ENCODE results near the gene SHQ1.

SHQ1 gene

DNA sequence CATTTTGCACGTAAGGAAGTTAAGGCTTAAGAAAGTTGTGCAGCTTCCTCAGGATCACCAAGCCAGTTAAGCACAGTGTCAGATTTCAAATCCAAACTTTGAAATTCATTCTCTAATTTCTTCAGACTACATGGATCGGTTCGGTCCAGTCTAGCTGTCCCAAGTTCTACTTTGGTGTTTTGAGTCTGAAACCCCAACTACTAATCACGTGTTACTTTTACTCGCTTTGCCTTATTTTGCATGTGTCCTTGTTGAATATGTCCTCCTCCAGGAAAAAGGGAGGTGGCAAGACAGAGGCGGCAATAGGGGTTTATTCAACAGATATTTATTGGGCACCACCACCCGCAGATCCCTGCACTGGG is 39.1 kb upstream of the SHQ1 start:
- Mint-ChIP-seq H3K4me3 (peak overlapping the region; percentile 89), H3K36me3 (ENCODE audit: low read depth) (no peaks in the 10 kb centered on the region), H3K27me3 (ENCODE audit: low read depth) (peaks cover 73% of the 10 kb centered on the region), H3K9me3 (peaks cover 4% of the 10 kb centered on the region), H3K27ac (no peak overlapping the region), H3K4me1 (ENCODE audit: low read depth) (peaks cover 11% of the 10 kb centered on the region)
- DNase-seq (ENCODE audit: low spot score) = no peak

DNA sequence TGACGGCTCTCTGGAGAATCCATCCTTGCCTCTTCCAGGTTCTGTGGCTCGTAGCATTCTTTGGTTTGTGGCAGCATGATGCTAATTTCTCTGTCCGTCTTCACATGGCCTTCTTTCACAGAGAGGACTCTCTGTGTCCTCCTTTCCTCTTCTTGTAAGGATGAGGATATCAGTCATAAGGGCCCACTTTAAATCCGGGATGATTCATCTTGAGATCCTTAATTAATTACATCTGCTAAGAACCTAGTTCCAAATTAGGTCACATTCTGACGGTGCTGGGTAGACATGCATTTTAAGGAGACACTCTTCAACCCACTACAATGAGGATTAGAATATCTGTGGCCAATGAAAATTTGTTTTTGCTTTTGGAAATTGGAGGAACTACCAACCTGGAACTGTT is 23.9 kb upstream of the SHQ1 start:
- no peak overlapping the region for H3K27ac Mint-ChIP-seq
- no peaks in the 10 kb centered on the region for H3K4me1 Mint-ChIP-seq (ENCODE audit: low read depth)
- peaks cover 12% of the 10 kb centered on the region for H3K27me3 Mint-ChIP-seq (ENCODE audit: low read depth)
- DNase-seq (ENCODE audit: low spot score) = no peak
- H3K36me3 Mint-ChIP-seq (ENCODE audit: low read depth) = no peaks in the 10 kb centered on the region
- no peak overlapping the region for H3K4me3 Mint-ChIP-seq
- no peaks in the 10 kb centered on the region for H3K9me3 Mint-ChIP-seq

DNA sequence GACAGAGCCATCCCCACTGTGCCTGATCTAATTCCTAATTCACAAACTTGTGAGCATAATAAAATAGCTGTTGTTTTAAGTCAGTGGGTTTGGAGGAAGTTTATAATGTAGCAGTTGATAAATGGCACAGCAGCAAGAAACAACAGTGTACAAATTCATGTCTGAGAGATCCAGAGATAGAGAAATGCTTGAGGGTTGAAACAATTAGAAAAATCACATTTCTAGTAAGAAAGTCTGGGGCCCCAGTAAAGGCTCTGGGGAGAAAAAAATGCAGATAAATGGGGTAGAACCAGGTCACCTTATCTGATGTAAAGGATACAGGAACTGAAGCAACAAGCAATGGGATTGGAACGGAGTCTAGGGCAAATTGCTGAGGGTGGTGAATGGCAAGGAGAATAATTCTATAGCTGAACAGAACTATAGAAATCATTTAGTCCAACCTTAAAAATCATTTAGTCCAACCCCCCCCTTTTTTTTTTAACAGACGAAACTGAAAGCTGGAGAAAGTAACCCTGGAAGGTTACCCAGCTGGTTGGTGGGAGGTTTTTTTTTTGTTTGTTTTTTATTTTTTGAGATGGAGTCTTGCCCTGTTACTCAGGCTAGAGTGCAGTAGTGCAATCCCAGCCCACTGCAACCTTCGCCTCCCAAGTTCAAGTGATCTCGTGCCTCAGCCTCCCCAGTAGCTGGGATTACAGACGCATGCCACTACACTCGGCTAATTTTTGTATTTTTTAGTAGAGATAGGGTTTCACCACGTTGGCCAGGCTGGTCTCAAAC is 14.3 kb upstream of the SHQ1 start:
- Mint-ChIP-seq H3K36me3 (ENCODE audit: low read depth) (no peaks in the 10 kb centered on the region), H3K4me3 (no peak overlapping the region), H3K27me3 (ENCODE audit: low read depth) (peaks cover 10% of the 10 kb centered on the region), H3K27ac (no peak overlapping the region), H3K4me1 (ENCODE audit: low read depth) (no peaks in the 10 kb centered on the region), H3K9me3 (no peaks in the 10 kb centered on the region)
- DNase-seq (ENCODE audit: low spot score) = no peak

DNA sequence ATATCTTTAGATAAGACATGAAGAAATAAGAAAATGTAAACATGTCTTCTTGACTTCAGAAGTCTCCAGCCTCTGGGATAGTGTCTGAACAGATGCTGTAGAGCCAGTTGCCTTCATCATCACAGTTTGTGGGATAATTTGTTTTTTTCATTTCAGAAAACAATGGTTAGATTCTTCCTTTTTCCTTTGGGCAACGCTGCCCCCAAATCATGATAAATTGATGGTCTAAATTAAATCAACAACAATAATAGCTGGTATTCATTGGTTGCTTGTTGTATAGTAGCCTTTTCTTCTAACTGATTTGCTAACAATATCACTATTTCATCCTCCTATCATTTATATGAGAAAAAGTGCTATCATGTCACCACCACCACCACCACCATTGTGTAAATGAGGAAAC is 12.6 kb upstream of the SHQ1 start:
- Mint-ChIP-seq H3K36me3 (ENCODE audit: low read depth) (no peaks in the 10 kb centered on the region), H3K4me1 (ENCODE audit: low read depth) (no peaks in the 10 kb centered on the region), H3K4me3 (no peak overlapping the region), H3K9me3 (no peaks in the 10 kb centered on the region), H3K27ac (no peak overlapping the region), H3K27me3 (ENCODE audit: low read depth) (peaks cover 5% of the 10 kb centered on the region)
- DNase-seq (ENCODE audit: low spot score) = no peak

DNA sequence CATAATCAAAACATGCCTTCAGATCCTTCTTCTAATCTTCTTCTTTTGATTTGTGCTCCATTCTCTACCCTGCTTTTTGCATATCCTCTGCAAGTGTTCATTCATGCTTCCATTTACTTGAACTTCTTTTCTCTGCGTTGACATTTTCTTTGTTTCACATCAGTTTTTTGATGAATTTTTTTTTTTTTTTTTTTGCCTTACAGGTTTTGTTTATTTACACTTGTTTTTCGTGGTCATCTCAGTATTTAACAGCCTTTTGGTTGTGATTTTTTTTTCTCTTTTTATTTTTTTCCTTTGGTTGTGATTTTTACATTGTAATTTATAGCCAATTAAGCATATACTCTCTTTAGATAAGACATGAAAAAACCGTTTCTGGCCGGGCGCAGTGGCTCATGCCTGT is 11.8 kb upstream of the SHQ1 start:
- no peaks in the 10 kb centered on the region for H3K9me3 Mint-ChIP-seq

DNA sequence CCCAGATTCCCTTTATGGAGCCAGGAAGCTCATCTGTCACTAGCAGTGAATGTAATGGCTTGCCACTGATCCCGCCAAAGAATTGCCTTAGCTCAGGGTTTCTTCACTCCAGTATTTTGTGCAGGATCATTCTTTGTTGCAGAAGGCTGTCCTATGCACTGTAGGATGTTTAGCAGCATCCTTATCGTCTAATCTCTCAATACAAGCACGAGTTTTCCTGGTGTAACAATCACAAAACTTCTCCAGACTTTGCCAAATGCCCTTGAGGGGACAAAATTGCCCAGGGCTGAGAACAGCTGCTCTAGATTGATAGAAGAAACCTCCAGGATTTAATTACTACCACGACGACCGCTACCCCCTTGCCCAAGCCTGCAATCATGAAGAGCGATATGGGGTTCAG is 6.8 kb upstream of the SHQ1 start:
- Mint-ChIP-seq H3K4me1 (ENCODE audit: low read depth) (peaks cover 3% of the 10 kb centered on the region), H3K4me3 (no peak overlapping the region), H3K27me3 (ENCODE audit: low read depth) (peaks cover 15% of the 10 kb centered on the region), H3K36me3 (ENCODE audit: low read depth) (no peaks in the 10 kb centered on the region), H3K9me3 (no peaks in the 10 kb centered on the region), H3K27ac (no peak overlapping the region)
- DNase-seq (ENCODE audit: low spot score) = no peak

More for the DNA sequence above, 11.8 kb upstream of the SHQ1 start:
- DNase-seq (ENCODE audit: low spot score) = no peak
- Mint-ChIP-seq H3K27me3 (ENCODE audit: low read depth) (peaks cover 10% of the 10 kb centered on the region), H3K4me1 (ENCODE audit: low read depth) (no peaks in the 10 kb centered on the region), H3K4me3 (no peak overlapping the region), H3K36me3 (ENCODE audit: low read depth) (no peaks in the 10 kb centered on the region), H3K27ac (no peak overlapping the region)

DNA sequence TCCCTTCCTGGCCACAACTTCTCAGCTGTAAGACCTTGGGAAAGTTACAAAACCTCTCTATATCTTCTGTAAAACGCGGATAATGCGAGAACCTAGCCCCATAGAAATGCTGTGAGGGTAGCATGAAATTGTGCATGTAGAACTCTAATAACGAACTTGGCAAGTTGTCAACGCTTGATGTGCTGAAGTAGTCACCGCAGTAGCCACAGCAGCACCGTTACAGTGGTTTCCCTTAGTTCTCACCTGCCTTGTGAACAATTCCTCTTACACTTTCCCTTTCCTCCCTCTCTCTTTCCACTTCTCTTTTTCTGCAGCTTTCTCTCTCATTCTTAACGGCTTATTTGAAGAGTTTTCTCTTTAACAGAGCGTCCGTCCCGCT is 447 bp upstream of the SHQ1 start:
- Mint-ChIP-seq H3K4me1 (ENCODE audit: low read depth) (peaks cover 42% of the 10 kb centered on the region), H3K4me3 (peak overlapping the region; percentile 96), H3K36me3 (ENCODE audit: low read depth) (peaks cover 9% of the 10 kb centered on the region), H3K27me3 (ENCODE audit: low read depth) (peaks cover 3% of the 10 kb centered on the region), H3K27ac (peak overlapping the region; percentile 67), H3K9me3 (no peaks in the 10 kb centered on the region)
- DNase-seq (ENCODE audit: low spot score) = no peak

DNA sequence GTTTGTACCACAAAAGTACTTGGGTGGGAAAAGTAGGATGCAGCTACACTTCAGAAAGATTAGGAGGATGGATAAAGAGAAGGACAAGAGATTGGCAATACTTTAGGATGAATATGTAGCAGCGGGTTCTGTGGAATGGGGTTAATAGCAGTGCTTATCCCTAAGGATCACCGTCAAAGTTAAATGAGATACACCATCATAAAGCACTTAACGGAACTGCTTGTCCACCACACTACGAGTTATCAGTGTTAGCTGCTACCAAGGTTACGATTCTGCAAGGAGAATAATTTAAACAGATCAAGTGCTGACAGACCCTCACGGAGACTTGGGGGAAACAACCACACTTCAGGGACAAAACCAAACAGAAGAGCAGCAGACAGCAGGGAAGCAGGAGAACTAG is 963 bp downstream of the SHQ1 start:
- Mint-ChIP-seq H3K9me3 (no peaks in the 10 kb centered on the region), H3K4me1 (ENCODE audit: low read depth) (peaks cover 42% of the 10 kb centered on the region), H3K27me3 (ENCODE audit: low read depth) (peaks cover 3% of the 10 kb centered on the region), H3K27ac (peak overlapping the region; percentile 68), H3K4me3 (peak overlapping the region; percentile 96), H3K36me3 (ENCODE audit: low read depth) (peaks cover 14% of the 10 kb centered on the region)
- no peak for DNase-seq (ENCODE audit: low spot score)

DNA sequence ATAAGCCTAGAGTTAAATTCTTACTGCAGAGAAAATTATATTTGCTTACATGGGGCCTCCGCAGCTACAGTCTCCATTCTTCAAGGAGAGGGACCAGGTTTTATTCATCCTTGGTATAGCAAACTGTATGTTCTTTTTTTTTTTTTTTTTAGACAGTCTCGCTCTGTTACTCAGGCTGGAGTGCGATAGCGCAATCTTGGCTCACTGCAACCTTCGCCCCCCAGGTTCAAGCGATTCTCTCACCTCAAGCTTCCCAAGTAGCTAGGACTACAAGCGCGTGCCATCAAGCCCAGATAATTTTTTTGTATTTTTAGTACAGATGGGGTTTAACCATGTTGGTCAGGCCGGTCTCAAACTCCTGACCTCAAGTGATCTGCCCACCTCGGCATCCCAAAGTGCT is 2.1 kb downstream of the SHQ1 start:
- Mint-ChIP-seq H3K27ac (no peak overlapping the region), H3K27me3 (ENCODE audit: low read depth) (no peaks in the 10 kb centered on the region), H3K9me3 (no peaks in the 10 kb centered on the region), H3K36me3 (ENCODE audit: low read depth) (peaks cover 22% of the 10 kb centered on the region), H3K4me1 (ENCODE audit: low read depth) (peaks cover 40% of the 10 kb centered on the region), H3K4me3 (no peak overlapping the region)
- no peak for DNase-seq (ENCODE audit: low spot score)

DNA sequence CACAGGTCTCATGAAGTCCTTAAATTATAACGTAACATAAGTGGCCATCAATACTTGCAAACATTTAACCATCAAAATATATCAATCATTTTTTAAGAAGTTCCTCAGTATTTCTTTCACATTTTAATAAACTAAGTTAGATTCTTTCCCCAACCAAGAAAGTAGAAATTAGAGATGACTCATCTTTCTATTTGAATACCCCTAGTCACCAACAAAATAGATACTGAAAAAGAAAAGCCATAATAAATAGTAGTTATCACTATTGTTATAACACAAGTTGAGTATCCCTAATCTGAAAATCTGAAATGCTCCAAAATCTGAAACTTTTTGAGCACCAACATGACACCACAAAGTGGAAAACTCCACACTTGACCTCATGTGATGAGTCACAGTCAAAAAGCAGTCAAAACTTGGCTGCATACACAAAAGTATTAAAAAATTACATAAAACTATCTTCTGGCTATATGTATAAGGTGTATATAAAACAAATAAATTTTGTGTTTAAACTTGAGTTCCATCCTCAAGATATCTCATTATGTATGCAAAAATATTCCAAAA is 3.7 kb downstream of the SHQ1 start:
- no peaks in the 10 kb centered on the region for H3K27me3 Mint-ChIP-seq (ENCODE audit: low read depth)
- H3K9me3 Mint-ChIP-seq = no peaks in the 10 kb centered on the region
- no peak overlapping the region for H3K4me3 Mint-ChIP-seq
- peak overlapping the region; percentile 2 for H3K27ac Mint-ChIP-seq
- peaks cover 28% of the 10 kb centered on the region for H3K36me3 Mint-ChIP-seq (ENCODE audit: low read depth)
- peak; percentile 59 for DNase-seq (ENCODE audit: low spot score)
- H3K4me1 Mint-ChIP-seq (ENCODE audit: low read depth) = peaks cover 36% of the 10 kb centered on the region

DNA sequence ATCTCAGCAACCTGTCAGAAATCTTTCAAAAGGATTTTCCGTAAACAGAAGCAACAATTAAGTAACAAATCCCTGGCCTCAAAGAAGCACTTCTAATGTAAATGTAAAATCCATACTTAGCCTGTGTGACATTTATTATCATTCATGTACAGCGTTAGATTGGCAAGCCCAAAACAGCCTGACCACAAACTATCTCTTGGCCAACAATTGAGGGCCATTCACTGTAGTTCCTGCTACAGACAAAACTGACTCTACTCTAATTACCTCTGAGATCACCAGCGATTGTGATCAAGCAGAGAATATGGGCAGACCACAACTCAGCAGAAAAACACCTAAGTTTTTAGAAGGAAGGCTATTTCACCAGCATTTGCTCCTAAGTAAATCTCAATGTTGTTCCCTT is 9.2 kb downstream of the SHQ1 start:
- Mint-ChIP-seq H3K4me3 (no peak overlapping the region), H3K27me3 (ENCODE audit: low read depth) (no peaks in the 10 kb centered on the region), H3K9me3 (no peaks in the 10 kb centered on the region), H3K36me3 (ENCODE audit: low read depth) (peaks cover 42% of the 10 kb centered on the region), H3K27ac (no peak overlapping the region), H3K4me1 (ENCODE audit: low read depth) (peaks cover 3% of the 10 kb centered on the region)
- no peak for DNase-seq (ENCODE audit: low spot score)

DNA sequence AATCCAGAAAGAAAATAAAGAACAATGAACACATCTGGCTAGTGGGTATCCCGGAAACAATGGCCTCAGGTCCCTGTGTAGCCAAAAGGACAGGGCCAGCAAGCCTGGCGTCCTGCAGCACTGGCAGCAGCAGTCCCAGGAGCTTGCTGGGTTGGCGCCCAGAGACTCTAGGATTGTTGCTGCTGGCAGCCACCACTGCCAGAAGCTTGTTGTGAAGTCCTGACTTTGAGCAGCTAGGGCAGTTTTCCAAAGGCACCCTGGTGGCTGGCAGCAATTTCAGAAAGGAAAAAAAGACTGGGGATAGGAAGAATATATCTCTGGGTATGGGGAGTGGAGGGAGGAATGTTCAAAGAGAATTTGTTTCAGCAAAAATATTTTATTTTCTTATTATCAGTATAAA is 11.3 kb downstream of the SHQ1 start:
- H3K27ac Mint-ChIP-seq = no peak overlapping the region
- H3K4me3 Mint-ChIP-seq = no peak overlapping the region
- H3K27me3 Mint-ChIP-seq (ENCODE audit: low read depth) = no peaks in the 10 kb centered on the region
- peaks cover 32% of the 10 kb centered on the region for H3K36me3 Mint-ChIP-seq (ENCODE audit: low read depth)
- H3K9me3 Mint-ChIP-seq = no peaks in the 10 kb centered on the region
- peaks cover 1% of the 10 kb centered on the region for H3K4me1 Mint-ChIP-seq (ENCODE audit: low read depth)
- DNase-seq (ENCODE audit: low spot score) = no peak

DNA sequence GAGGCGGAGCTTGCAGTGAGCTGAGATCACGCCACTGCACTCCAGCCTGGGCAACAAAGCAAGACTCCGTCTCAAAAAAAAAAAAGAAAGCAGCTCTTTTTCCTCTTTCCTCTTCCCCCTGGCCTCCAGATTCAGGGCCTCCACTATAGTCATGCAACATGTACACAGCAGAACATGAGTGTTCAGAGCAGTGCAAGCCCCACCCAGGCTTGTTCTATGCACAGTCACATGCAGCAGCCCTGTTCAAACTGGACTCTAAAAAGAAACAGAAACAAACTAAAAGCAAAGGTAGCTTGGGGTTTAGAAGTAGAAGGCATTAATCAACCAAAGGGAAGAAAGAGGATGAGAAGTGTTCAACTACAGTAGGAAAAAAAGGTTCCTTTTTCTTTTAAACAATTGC is 11.8 kb downstream of the SHQ1 start:
- H3K4me1 Mint-ChIP-seq (ENCODE audit: low read depth) = peaks cover 1% of the 10 kb centered on the region
- no peak overlapping the region for H3K27ac Mint-ChIP-seq
- no peak for DNase-seq (ENCODE audit: low spot score)
- peaks cover 32% of the 10 kb centered on the region for H3K36me3 Mint-ChIP-seq (ENCODE audit: low read depth)
- H3K9me3 Mint-ChIP-seq = no peaks in the 10 kb centered on the region
- no peak overlapping the region for H3K4me3 Mint-ChIP-seq
- no peaks in the 10 kb centered on the region for H3K27me3 Mint-ChIP-seq (ENCODE audit: low read depth)

DNA sequence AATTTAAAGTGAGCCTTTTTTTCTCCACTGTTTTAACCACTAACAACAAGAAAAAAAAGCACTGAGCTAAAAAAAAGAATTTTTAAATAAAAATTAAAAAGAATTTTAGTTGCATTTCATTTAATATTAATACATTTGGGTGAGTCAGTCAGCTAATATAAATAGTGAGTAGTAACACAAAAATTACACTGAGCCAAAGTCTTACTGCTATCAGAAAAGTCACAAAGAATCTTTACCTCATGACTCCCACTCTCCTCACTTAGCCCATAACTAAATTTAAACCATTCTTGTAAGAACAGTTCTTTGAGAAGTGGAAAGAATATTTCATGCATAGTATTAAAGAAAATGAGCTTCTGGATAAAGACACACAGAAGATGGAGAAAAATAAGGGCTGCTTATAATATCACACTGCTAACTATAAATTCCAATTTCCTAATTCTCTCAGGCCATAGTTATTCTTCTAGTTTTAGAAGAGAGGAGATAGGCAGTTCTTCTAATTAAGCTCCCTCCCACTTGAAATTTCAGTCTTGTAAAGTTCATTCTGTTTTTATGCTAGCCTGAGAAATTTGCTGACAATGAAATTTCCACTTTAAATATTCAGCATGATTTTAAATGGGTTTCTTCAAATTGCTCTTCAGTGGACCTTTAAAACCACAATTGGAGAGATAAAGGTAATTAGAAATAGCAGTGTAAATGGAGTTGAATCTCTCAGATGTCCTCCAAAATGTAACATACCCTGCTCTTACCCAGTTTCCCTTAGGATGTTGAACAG is 17.6 kb downstream of the SHQ1 start:
- Mint-ChIP-seq H3K27ac (no peak overlapping the region), H3K36me3 (ENCODE audit: low read depth) (peaks cover 32% of the 10 kb centered on the region)
- no peak for DNase-seq (ENCODE audit: low spot score)

More for the DNA sequence above, 17.6 kb downstream of the SHQ1 start:
- no peak overlapping the region for H3K4me3 Mint-ChIP-seq
- H3K27me3 Mint-ChIP-seq (ENCODE audit: low read depth) = no peaks in the 10 kb centered on the region
- no peaks in the 10 kb centered on the region for H3K9me3 Mint-ChIP-seq
- peaks cover 2% of the 10 kb centered on the region for H3K4me1 Mint-ChIP-seq (ENCODE audit: low read depth)

Data from T-helper 2 cell treated with Interferon-gamma antibody and Interleukin-4, amounts not matched to agents 5 μg/mL and 100 μg/mL, for 36 hours (primary cell).